GOT3 (cell line): Measurements from ENCODE around the gene MFSD6.
"Not testable (repeated sequence)": the region's sequence is repeated elsewhere in the genome, so short reads cannot be mapped to it uniquely, and the experiment has no call there.

Source experiments
- DNase-seq: peaks from one replicate; lab custom pipeline; 2025; ENCODE audit warnings: mixed read lengths; lab: John Stamatoyannopoulos, UW

Gene MFSD6

DNA sequence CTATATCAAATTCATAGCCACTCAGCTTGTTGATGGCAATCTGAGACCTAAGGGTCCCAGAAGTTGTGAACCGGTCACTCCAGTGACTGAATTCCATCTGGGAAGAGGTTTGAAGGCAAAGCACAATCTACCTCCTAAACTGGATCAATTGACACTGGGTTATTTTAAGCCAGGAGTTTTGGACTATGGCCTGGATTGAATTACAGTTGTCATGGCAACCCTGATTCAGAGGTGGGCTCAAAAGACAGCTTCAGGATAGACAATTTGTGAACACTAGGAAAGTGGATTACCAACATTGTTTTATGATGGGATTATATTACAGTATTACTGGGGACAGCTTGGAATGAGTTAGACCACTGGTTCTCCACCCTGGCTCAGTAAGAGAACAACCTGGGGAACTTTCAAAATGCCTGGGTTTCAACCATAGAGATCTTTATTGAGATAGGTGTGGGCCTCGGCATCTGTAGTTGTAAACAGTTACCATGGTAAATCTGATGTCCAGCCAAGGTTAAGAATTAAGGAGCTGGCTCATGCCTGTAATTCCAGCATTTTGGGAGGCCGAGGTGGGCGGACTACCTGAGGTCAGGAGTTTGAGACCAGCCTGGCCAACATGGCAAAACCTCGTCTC lies 58.8 kb downstream of the MFSD6 start:
- no peak for DNase-seq

- no peak for DNase-seq
These were observed 59.5 kb downstream of the MFSD6 start for GRCh38 chr2:190467575-190468083.

DNA sequence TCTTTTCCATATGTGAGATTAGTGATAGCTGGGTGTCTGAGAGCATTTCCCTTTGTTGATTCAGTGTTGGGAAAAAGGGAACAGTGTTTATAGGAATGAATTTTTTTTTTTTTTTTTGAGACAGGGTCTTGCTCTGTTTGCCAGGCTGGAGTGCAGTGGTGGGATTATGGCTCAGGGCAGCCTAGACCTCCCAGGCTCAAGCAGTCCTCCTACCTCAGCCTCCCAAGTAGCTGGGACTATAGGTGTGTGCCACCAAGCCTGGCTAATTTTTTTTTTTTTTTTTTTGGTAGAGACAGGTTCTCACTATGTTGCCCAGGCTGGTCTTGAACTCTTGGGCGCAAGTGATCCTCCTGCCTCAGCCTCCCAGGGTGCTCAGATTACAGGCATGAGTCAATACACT lies 60.2 kb downstream of the MFSD6 start:
- not testable (repeated sequence) for DNase-seq

DNA sequence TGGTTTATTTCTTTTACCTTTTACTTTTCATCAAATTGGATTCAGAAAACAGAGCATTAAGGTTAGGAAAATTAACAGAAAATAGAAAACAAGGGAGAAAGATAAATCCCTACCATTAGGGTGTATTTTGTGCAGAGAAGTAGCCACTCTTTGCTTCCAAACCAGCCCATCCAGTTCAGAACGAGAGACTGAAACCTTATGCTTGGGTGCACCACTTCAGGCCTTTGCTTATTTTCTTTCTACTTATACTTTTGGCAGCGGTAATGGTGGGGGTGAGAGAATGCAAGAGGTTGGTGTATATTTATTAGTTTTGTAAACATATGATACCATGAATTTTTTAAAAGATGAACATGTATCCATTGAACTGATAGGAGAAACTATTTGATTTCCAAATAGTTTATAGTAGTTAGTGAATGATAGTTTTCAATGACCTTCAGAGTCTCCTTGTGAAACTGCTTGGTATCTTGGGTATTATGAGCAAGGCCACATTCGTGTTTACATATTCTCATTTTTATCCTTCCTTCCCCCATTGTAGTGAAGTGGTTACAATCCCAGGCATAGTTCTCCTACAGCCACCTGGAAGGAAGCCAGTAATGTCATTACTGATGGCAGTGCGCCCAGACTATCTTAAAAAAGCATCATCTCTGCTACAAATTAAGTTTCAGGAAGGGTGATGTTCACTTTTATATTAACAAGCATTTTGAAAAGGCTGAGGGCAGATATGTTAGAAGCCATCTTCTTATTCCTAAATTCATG lies 60.8 kb downstream of the MFSD6 start:
- DNase-seq = no peak

DNA sequence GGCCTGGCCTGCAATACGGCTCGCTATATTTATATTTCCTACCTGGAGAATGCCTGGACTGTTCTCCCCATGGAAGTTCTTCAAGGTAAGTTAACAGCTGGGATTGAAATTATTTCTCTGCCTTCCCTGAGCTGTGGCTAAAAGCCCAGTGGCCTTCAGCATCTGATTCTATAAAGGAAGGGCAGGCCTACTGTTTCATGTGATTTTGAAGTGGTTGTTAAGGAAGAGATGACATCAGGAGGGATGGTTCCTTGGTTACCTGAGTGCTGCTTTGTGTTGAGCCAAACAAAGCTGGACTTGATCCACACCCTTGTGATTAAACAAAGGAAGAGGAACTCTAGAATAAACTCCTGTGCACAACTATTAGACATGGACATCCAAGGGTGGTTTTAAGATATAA lies 61.6 kb downstream of the MFSD6 start:
- DNase-seq = no peak

- no peak for DNase-seq
These were observed 62.2 kb downstream of the MFSD6 start for GRCh38 chr2:190470256-190470826.

DNA sequence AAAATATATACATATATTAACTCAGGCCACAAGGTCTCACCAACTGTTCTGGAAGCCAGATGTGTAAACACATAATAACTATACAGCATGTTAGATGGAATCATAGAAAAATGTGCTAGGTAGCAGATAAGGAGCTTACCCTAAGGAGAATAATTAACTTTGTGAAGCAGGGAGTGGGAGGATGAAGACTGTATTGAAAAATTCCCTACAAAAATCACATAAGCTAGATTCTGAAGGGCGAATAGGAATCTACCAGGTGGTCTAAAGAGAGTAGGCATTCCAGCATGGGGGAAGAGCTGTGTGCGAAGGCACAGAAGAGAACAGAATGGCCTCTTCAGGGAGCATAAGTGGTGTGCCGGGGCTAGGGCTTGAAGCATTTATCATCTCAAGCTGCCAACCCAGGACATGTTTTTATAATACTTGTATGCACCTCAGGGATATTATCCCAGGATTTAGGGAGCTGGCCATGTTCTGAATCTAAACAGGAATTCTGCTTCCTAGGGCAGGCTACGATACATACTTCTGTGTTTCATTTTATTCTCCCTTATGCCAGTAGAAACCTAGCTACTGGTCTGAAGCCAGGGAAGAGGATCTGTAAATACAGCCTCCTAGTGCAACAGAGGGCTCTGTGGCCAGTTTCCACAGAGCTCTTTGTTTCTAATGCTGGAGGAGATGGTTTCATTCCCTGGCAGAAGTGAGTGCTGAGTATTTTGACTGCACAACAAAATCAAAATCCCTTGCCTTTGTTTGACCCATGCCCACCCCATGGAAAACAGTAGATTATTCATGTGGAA lies 69.7 kb downstream of the MFSD6 start:
- DNase-seq = no peak

- DNase-seq = no peak
These were observed 70.5 kb downstream of the MFSD6 start for GRCh38 chr2:190478572-190479195.

- DNase-seq = no peak
These were observed 73.2 kb downstream of the MFSD6 start for GRCh38 chr2:190481339-190481738.

GRCh38 chr2:190482451-190482850 lies 74.3 kb downstream of the MFSD6 start:
- no peak for DNase-seq

DNA sequence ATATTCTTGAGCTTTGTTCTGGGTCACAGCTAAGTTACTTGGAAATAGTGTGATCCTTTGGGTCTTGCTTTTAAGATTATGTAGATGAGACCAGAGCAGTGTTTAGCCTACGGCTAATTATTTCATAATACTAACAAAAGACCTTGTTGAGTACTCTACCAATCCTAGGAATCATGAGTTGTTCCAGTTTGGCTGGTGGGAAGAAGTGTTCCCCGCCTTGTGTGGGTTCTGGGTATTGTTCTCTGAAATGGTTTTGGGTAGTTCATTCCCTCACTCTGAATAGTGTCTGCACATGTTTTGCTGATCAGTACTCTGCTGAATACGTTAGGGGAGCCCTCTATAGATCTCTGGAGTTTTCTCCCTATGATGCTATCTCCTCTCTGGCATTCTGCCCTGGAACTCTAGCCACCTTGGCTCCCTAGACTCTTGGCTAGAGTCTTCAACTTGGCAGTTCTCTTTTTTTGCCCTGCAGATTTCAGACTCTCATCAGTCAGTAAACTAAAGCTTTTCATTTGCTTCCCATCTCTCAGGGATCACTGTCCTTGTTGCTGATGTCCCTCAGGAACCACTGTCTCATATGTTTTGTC lies 78.0 kb downstream of the MFSD6 start:
- no peak for DNase-seq

DNA sequence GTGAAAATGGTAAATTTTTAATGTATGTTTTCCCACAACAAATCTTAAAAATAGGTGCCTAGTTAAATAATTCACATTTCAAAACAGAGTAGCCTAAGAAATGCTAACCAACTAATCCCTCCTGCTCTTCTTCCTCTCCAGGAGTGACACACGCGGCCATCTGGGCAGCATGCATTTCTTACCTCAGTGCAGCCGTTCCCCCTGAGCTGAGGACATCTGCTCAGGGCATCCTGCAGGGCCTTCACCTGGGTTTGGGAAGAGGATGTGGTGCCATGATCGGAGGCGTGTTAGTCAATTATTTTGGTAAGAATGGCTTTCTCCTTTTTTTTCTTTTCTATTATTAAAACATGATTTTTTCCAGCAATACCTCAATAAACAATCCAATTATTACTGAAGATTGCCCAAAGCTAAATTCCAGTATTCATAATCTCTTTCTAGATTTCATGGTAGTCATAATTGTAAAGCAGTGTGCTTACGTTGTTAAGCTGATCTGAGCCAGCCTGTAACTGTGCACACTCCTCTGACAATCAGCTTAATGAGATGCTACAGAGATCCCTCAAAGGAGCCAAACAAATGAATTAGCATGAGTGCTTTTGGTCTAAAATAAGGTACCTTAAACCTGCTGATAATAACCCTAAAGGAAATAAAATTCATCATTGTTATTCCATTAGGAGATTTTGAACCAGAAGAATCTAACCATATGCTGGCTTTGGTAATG lies 80.5 kb downstream of the MFSD6 start:
- DNase-seq = no peak

GRCh38 chr2:190489475-190489874 lies 81.3 kb downstream of the MFSD6 start:
- no peak for DNase-seq

DNA sequence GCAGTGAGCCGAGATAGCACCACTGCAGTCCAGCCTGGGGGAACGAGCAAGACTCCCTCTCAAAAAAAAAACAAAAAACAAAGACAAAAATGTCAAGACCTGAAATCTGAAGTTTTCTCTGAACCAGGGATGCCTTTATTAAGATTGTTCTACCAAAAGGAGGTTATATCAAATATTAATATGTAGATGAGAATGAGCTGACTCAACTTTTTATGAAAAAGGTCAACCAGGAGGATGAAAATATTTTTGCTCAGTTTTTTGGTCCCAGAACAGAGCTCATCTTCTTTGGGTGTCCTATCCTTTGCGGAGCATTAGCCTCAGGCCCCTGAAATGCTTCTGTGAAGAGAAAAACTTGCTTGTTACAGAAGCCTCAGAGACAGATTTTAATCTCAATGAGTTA lies 82.3 kb downstream of the MFSD6 start:
- no peak for DNase-seq

GRCh38 chr2:190493095-190493494 lies 84.9 kb downstream of the MFSD6 start:
- no peak for DNase-seq

- DNase-seq = not testable (repeated sequence)
These were observed 86.6 kb downstream of the MFSD6 start for GRCh38 chr2:190494600-190495227.

GRCh38 chr2:190497428-190497827 lies 89.3 kb downstream of the MFSD6 start:
- DNase-seq = no peak

DNA sequence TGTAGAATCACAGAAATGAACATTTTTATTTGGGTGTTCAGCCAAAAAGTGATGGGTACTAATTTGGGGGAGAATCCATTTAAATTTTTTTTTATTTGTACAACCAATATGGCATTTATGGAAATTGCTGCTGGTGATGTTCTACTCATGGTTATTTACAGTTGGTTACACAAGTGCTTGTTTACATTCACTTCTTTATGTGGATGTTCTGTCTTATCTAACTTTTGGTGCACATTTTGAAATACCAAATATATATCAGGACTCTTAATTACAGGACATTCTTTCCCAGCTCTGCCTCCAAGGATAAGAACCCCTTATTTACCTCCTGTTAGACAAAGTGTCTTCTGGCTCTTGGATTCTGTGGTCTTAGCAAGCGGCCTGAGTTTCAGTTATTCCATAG lies 91.1 kb downstream of the MFSD6 start:
- no peak for DNase-seq

- DNase-seq = no peak
These were observed 91.9 kb downstream of the MFSD6 start for GRCh38 chr2:190500054-190500502.

DNA sequence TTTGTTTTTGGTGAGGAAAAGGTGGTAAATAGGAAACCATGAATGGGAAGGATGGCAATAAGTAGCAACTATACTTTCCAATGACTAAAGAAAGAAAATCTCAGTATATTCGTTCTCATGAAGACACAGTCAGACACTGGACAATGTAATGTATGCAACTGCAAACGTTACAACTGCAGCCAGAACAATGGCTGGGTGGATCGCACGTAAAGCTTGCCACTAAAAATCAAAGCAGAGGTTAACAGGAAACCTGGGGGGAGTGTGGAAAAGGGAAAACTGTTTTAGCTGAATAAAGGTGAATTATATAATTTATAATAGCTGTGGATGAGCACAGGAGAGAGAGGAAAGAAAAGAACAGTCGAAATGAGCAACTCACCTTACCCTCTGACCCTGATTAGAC lies 93.1 kb downstream of the MFSD6 start:
- no peak for DNase-seq
